HepG2 (cell line): Measurements from ENCODE around the gene CDH11. TPM values are rescaled to one million over a fixed set of nuclear protein-coding genes. Genes with fewer than 3 reads are reported as not detected.

Experiments used
- ATAC-seq: fragments of 200-7000 bp; cut with Tn5 transposase; 3 replicates; pipeline ENCODE4 v1.9.1; 2020; ENCODE audit warnings: mild to moderate bottlenecking, moderate library complexity
- BruUV-seq: library from RNA; stranded (reverse); fragments of 400-500 nt; replicated peaks from 2 replicates; lab custom pipeline; 2021; lab: Mats Ljungman, UMichigan
- CTCF ChIA-PET: fragments of 300-600 bp; formaldehyde crosslinking; extraction: SDS; loops from one replicate; lab custom pipeline; 2021; ENCODE audit warnings: low total read pairs, inconsistent platforms, low intra/inter-chr PET ratio; lab: Yijun Ruan, JAX
- POLR2A ChIA-PET: fragments of 350-600 bp; sonication (Branson Sonifier 250); formaldehyde crosslinking; loops from one replicate; lab custom pipeline; 2020; ENCODE audit warnings: antibody characterized with exemption, inconsistent platforms; lab: Yijun Ruan, JAX
- DNase-seq: peaks from one replicate; pipeline ENCODE4 v3.0.0-alpha.2; 2015; ENCODE audit warnings: low spot score
- FAIRE-seq: peaks from 3 replicates; lab custom pipeline; 2011; peaks lifted over from hg19 to GRCh38; lab: Jason Lieb, UNC
- H2AFZ ChIP-seq: one replicate; pipeline ENCODE4 v1.6.1; 2011; ENCODE audit warnings: low read length, inconsistent platforms
- H3K27ac ChIP-seq: fragments of 300-600 bp; 3 replicates; pipeline ENCODE4 v1.8.0; 2011; ENCODE audit warnings: mixed run types, mild to moderate bottlenecking, mixed read lengths, low read length, inconsistent platforms; ENCODE audit not compliant: insufficient read depth; ENCODE audit errors: extremely low read length
- H3K27me3 ChIP-seq, 2 experiments: fragments of 200-600 bp in 1 of 2; 2 replicates in 1 of 2; 3 replicates in 1 of 2; pipeline versions ENCODE4 v1.6.0 to v1.8.0; 2011; ENCODE audit warnings: low read length in 2 of 2, mild to moderate bottlenecking in 2 of 2, moderate library complexity in 2 of 2, inconsistent platforms in 1 of 2; ENCODE audit not compliant: insufficient read depth in 2 of 2, control insufficient read depth in 1 of 2
- H3K36me3 ChIP-seq, 2 experiments: fragments of 200-600 bp in 1 of 2; replicated peaks in 1 of 2; 2 replicates in 1 of 2; 3 replicates in 1 of 2; pipeline versions ENCODE4 v1.5.1 to v1.8.0; 2011; ENCODE audit warnings: low read length in 2 of 2, inconsistent platforms in 1 of 2; ENCODE audit not compliant: insufficient read depth in 2 of 2, control insufficient read depth in 1 of 2
- H3K4me1 ChIP-seq: 2 replicates; pipeline ENCODE4 v1.5.1; 2012; ENCODE audit warnings: low read length, inconsistent platforms; ENCODE audit not compliant: insufficient read depth
- H3K4me2 ChIP-seq: 2 replicates; pipeline ENCODE4 v1.6.0; 2011; ENCODE audit warnings: low read depth, low read length, inconsistent platforms
- H3K4me3 ChIP-seq, 3 experiments: fragments of 200-600 bp in 1 of 3; sonication (generic), shearing (Covaris generic) in 1 of 3; replicated peaks in 1 of 3; 2 replicates each; pipeline ENCODE4 v1.5.1; 2011 to 2016; ENCODE audit warnings: low read length in 3 of 3, inconsistent platforms in 2 of 3, low read depth in 2 of 3, mild to moderate bottlenecking in 2 of 3, control low read depth in 1 of 3, mixed read lengths in 1 of 3; ENCODE audit not compliant: insufficient read depth in 1 of 3
- H3K79me2 ChIP-seq: one replicate; pipeline ENCODE4 v1.6.1; 2011; ENCODE audit warnings: low read length, inconsistent platforms; ENCODE audit not compliant: insufficient read depth
- H3K9ac ChIP-seq: 2 replicates; pipeline ENCODE4 v1.6.0; 2011; ENCODE audit warnings: mild to moderate bottlenecking, low read depth, low read length, inconsistent platforms; ENCODE audit not compliant: insufficient read depth
- H3K9me3 ChIP-seq: 2 replicates; pipeline ENCODE4 v1.5.1; 2012; ENCODE audit warnings: mild to moderate bottlenecking, low read length
- H4K20me1 ChIP-seq: 2 replicates; pipeline ENCODE4 v1.6.0; 2011; ENCODE audit warnings: inconsistent platforms, mild to moderate bottlenecking, low read length, moderate library complexity; ENCODE audit not compliant: insufficient read depth
- CEBPG ChIP-seq: IDR thresholded peaks from 2 replicates; pipeline ENCODE4 v1.6.1; 2016
- FOXP1 ChIP-seq, 2 experiments: fragments of 450-650 bp in 1 of 2; IDR thresholded peaks; 2 replicates each; pipeline ENCODE4 v1.6.1; 2017 to 2018; ENCODE audit warnings: antibody characterized with exemption in 1 of 2
- GABPA ChIP-seq, 2 experiments: IDR thresholded peaks; 2 replicates each; pipeline ENCODE4 v1.6.1; 2011 to 2016; ENCODE audit warnings: low read depth in 2 of 2, low read length in 1 of 2, missing biosample characterization in 1 of 2, missing genetic modification characterization in 1 of 2
- MAF1 ChIP-seq: sonication (generic); formaldehyde crosslinking; IDR thresholded peaks from 2 replicates; pipeline ENCODE4 v1.5.0; 2020; ENCODE audit warnings: missing genetic modification reagents, borderline replicate concordance
- PCBP2 ChIP-seq: fragments of 200-400 bp; formaldehyde crosslinking; optimal IDR thresholded peaks from 2 replicates; pipeline ENCODE3; 2018; ENCODE audit warnings: low read length, low read depth; ENCODE audit not compliant: poor library complexity, severe bottlenecking
- TCF7 ChIP-seq: sonication (generic); IDR thresholded peaks from 2 replicates; pipeline ENCODE4 v1.6.1; 2016; ENCODE audit warnings: antibody characterized with exemption, low read depth
- ZNF207 ChIP-seq: fragments of 450-650 bp; IDR thresholded peaks from 2 replicates; pipeline ENCODE4 v1.6.1; 2016; ENCODE audit warnings: antibody characterized with exemption, borderline replicate concordance
- ZNF329 ChIP-seq: sonication (generic); formaldehyde crosslinking; IDR thresholded peaks from 2 replicates; pipeline ENCODE4 v1.9.0; 2021; ENCODE audit warnings: low read depth, mild to moderate bottlenecking, missing genetic modification reagents
- ZNF350 ChIP-seq: sonication (generic); formaldehyde crosslinking; IDR thresholded peaks from 2 replicates; pipeline ENCODE4 v1.4.0; 2020; ENCODE audit warnings: mild to moderate bottlenecking, low read depth, missing genetic modification reagents, borderline replicate concordance
- ZNF431 ChIP-seq: sonication (generic); formaldehyde crosslinking; IDR thresholded peaks from 2 replicates; pipeline ENCODE4 v1.9.0; 2022; ENCODE audit warnings: missing genetic modification reagents, low read depth, mild to moderate bottlenecking, borderline replicate concordance
- ZNF552 ChIP-seq: sonication (generic); formaldehyde crosslinking; IDR thresholded peaks from 2 replicates; pipeline ENCODE4 v1.9.0; 2022; ENCODE audit warnings: missing genetic modification reagents, mild to moderate bottlenecking, borderline replicate concordance
- ZNF841 ChIP-seq: sonication (generic); formaldehyde crosslinking; IDR thresholded peaks from 2 replicates; pipeline ENCODE4 v1.8.1; 2023; ENCODE audit warnings: missing genetic modification reagents, borderline replicate concordance
- WGBS: methylation state at CpG from one replicate; pipeline ENCODE4 v1.1.6; 2017; ENCODE audit warnings: low lambda C conversion rate; 5-methylcytosine and 5-hydroxymethylcytosine counted together
- in situ Hi-C: cut with HindIII; loops from 2 replicates; pipeline ENCODE4 v1.10.0; 2017; ENCODE audit warnings: low pct_unique_long_range_greater_than_20kb; ENCODE audit not compliant: extremely low pct_ligation_motif_present
- intact Hi-C: fragments of 100-400 bp; cut with micrococcal nuclease; formaldehyde crosslinking; loops from one replicate; pipeline ENCODE4 v1.10.0; 2022; ENCODE audit not compliant: unreplicated experiment
- polyA plus RNA-seq, 8 experiments: library from polyadenylated mRNA; depleted of rRNA in 3 of 8; stranded (reverse) in 7 of 8; unstranded in 1 of 8; fragments of >200 nt; fragmentation: Illumina TruSeq in 4 of 8; extraction: Trizol in 4 of 8; gene quantifications; 2 replicates each; pipeline versions ENCODE4 v1.2.1 to v1.2.3, GENCODE V29; 2011 to 2016; ENCODE audit warnings: low read depth in 4 of 8, missing spikeins in 1 of 8, mixed read lengths in 1 of 8; ENCODE audit not compliant: insufficient read depth in 1 of 8
- total RNA-seq, 5 experiments: library from RNA; depleted of rRNA; stranded (reverse); fragments of >200 nt; fragmentation: Illumina TruSeq; extraction: Trizol; gene quantifications; 2 replicates each; pipeline ENCODE4 v1.2.3, GENCODE V29; 2016; ENCODE audit warnings: low read depth in 1 of 5
- TF ChIP-seq, protein P1 (sequence below): sonication (generic); formaldehyde crosslinking; IDR thresholded peaks from 2 replicates; pipeline ENCODE4 v1.4.0; 2020; ENCODE audit warnings: missing genetic modification reagents, mild to moderate bottlenecking, borderline replicate concordance
- TF ChIP-seq, protein P2 (sequence below): IDR thresholded peaks from 2 replicates; pipeline ENCODE4 v1.6.1; 2016; ENCODE audit warnings: missing compliant biosample characterization, missing genetic modification reagents, borderline replicate concordance
- TF ChIP-seq, protein P3 (sequence below): sonication (generic); formaldehyde crosslinking; IDR thresholded peaks from 2 replicates; pipeline ENCODE4 v1.5.1; 2020; ENCODE audit warnings: missing genetic modification reagents, mild to moderate bottlenecking, borderline replicate concordance

CDH11 gene
- total and polyA plus RNA-seq, 2 of the 13 experiments (the other 11 are each of a cell fraction or from before 2014, with no cell fraction given) = not detected

DNA sequence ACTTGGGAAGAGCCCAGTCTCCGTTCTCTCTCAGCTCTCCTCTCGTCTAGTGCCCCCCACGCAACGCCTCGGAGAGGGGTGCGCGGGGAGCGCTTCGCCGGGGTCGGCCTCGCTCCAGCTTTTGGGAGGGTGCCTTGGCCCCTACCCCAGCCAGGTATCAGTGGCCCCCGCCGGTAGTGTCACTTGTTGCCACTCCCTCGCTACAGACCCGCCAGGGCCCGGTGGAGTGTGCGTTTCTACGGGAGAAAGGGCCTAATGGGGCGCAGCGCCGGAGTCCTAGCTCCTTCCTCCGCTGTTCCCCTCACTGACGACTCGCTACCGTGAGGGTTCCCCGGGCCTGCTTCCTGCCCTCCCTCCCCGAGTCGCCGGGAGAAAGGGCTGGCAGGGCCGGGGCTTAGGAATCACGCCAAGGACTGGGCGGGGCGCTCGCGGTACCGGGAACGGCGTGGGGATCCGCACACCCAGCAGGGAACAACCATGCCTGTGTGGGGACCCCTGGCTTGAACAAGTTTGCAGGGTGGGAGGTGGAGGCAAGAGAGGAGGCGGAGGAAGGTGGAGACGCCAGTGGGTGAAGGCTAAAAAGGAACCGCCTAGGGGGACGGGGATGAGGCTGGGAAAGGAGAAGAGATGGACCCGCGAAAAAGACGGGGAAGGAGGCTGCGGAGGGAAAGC is 997 bp upstream of the CDH11 start:
- WGBS = 60% methylated on average over 48 of the region's 48 CpGs
- intact Hi-C loops = no loop called here
- CTCF ChIA-PET = no interaction called here
- TF ChIP-seq, protein P1, sequence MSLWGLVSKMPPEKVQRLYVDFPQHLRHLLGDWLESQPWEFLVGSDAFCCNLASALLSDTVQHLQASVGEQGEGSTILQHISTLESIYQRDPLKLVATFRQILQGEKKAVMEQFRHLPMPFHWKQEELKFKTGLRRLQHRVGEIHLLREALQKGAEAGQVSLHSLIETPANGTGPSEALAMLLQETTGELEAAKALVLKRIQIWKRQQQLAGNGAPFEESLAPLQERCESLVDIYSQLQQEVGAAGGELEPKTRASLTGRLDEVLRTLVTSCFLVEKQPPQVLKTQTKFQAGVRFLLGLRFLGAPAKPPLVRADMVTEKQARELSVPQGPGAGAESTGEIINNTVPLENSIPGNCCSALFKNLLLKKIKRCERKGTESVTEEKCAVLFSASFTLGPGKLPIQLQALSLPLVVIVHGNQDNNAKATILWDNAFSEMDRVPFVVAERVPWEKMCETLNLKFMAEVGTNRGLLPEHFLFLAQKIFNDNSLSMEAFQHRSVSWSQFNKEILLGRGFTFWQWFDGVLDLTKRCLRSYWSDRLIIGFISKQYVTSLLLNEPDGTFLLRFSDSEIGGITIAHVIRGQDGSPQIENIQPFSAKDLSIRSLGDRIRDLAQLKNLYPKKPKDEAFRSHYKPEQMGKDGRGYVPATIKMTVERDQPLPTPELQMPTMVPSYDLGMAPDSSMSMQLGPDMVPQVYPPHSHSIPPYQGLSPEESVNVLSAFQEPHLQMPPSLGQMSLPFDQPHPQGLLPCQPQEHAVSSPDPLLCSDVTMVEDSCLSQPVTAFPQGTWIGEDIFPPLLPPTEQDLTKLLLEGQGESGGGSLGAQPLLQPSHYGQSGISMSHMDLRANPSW (CRISPR knock-in tag) = no peak
- TF ChIP-seq ZNF431 (CRISPR knock-in tag) = no peak
- TF ChIP-seq, protein P2, sequence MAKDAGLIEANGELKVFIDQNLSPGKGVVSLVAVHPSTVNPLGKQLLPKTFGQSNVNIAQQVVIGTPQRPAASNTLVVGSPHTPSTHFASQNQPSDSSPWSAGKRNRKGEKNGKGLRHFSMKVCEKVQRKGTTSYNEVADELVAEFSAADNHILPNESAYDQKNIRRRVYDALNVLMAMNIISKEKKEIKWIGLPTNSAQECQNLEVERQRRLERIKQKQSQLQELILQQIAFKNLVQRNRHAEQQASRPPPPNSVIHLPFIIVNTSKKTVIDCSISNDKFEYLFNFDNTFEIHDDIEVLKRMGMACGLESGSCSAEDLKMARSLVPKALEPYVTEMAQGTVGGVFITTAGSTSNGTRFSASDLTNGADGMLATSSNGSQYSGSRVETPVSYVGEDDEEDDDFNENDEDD = no peak
- no peak for TF ChIP-seq ZNF350 (CRISPR knock-in tag)
- no peak for TF ChIP-seq GABPA (IDR thresholded peaks at IDR 0.05; ENCODE audit: low read depth, low read length)
- TF ChIP-seq GABPA (CRISPR knock-in tag; IDR thresholded peaks at IDR 0.05; ENCODE audit: low read depth) = no peak
- no peak for TF ChIP-seq MAF1 (CRISPR knock-in tag)
- no peak for TF ChIP-seq ZNF841 (CRISPR knock-in tag)
- no peak for TF ChIP-seq FOXP1 (IDR thresholded peaks at IDR 0.05)
- no peak for TF ChIP-seq FOXP1 (CRISPR knock-in tag; IDR thresholded peaks at IDR 0.05)
- TF ChIP-seq ZNF329 = no peak
- no peak for TF ChIP-seq ZNF552 (CRISPR knock-in tag)
- TF ChIP-seq, protein P3, sequence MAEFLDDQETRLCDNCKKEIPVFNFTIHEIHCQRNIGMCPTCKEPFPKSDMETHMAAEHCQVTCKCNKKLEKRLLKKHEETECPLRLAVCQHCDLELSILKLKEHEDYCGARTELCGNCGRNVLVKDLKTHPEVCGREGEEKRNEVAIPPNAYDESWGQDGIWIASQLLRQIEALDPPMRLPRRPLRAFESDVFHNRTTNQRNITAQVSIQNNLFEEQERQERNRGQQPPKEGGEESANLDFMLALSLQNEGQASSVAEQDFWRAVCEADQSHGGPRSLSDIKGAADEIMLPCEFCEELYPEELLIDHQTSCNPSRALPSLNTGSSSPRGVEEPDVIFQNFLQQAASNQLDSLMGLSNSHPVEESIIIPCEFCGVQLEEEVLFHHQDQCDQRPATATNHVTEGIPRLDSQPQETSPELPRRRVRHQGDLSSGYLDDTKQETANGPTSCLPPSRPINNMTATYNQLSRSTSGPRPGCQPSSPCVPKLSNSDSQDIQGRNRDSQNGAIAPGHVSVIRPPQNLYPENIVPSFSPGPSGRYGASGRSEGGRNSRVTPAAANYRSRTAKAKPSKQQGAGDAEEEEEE (CRISPR knock-in tag) = no peak
- no peak for TF ChIP-seq PCBP2
- no peak for TF ChIP-seq ZNF207
- TF ChIP-seq CEBPG (CRISPR knock-in tag) = no peak
- TF ChIP-seq TCF7 = no peak

More for the DNA sequence above, 997 bp upstream of the CDH11 start:
- Histone ChIP-seq H3K9me3 (no peaks in the 10 kb centered on the region), H3K36me3 (no peaks in the 10 kb centered on the region), H3K9ac (no peak overlapping the region), H3K27me3 (peaks cover 0 to 22% of the 10 kb centered on the region in 2 experiments; a peak in 4 of 5 replicates), H3K4me2 (no peak overlapping the region), H3K27ac (no peak overlapping the region), H3K79me2 (no peaks in the 10 kb centered on the region), H2AFZ (no peak overlapping the region), H4K20me1 (no peaks in the 10 kb centered on the region), H3K4me1 (no peaks in the 10 kb centered on the region), H3K4me3 (no peak overlapping the region)
- FAIRE-seq = no peak
- no TSS peak for BruUV-seq
- in situ Hi-C loops = loop anchor here (10.0 to 25.0 kb wide), 3 partner anchors 1028 to 1761 kb away; no protein-coding TSS in a partner anchor
- DNase-seq = no peak
- POLR2A ChIA-PET = no interaction called here
- ATAC-seq = no peak
